HG03432 (cell line): Measurements from ENCODE around the gene AOAH.
A peak's percentile ranks its signal among the peaks of the same experiment; 100 is the strongest.
"Not testable (repeated sequence)": the region's sequence is repeated elsewhere in the genome, so short reads cannot be mapped to it uniquely, and the experiment has no call there.

Source experiments
- ATAC-seq: cut with Tn5 transposase; IDR thresholded peaks from one replicate; pipeline ENCODE4 v1.9.1; 2021; ENCODE audit warnings: mild to moderate bottlenecking, moderate library complexity; ENCODE audit not compliant: unreplicated experiment

Gene AOAH

GRCh38 chr7:36739351-36739750, 15.1 kb upstream of the AOAH start:
- ATAC-seq = no peak

GRCh38 chr7:36736899-36737211, 12.6 kb upstream of the AOAH start:
- no peak for ATAC-seq

- peak; percentile 96 for ATAC-seq
Measured at GRCh38 chr7:36736090-36736898, 12.0 kb upstream of the AOAH start.

GRCh38 chr7:36735172-36735571, 10.9 kb upstream of the AOAH start:
- no peak for ATAC-seq

GRCh38 chr7:36734731-36735130, 10.4 kb upstream of the AOAH start:
- ATAC-seq = no peak

- no peak for ATAC-seq
Measured at GRCh38 chr7:36733411-36733810, 9.1 kb upstream of the AOAH start.

GRCh38 chr7:36732806-36733205, 8.5 kb upstream of the AOAH start:
- ATAC-seq = no peak

GRCh38 chr7:36730046-36730445, 5.8 kb upstream of the AOAH start:
- no peak for ATAC-seq

- ATAC-seq = no peak
Measured at GRCh38 chr7:36728143-36728542, 3.8 kb upstream of the AOAH start.

- ATAC-seq = no peak
Measured at GRCh38 chr7:36726806-36727503, 2.7 kb upstream of the AOAH start.

- no peak for ATAC-seq
Measured at GRCh38 chr7:36726311-36726710, 2.0 kb upstream of the AOAH start.

GRCh38 chr7:36724996-36725395, 702 bp upstream of the AOAH start:
- ATAC-seq = no peak

GRCh38 chr7:36723291-36723690, 1.0 kb downstream of the AOAH start:
- no peak for ATAC-seq

GRCh38 chr7:36719083-36719632, 5.1 kb downstream of the AOAH start:
- ATAC-seq = no peak

GRCh38 chr7:36717586-36717985, 6.7 kb downstream of the AOAH start:
- no peak for ATAC-seq

- ATAC-seq = not testable (repeated sequence)
Measured at GRCh38 chr7:36716802-36717201, 7.5 kb downstream of the AOAH start.

- ATAC-seq = no peak
Measured at GRCh38 chr7:36712015-36712414, 12.3 kb downstream of the AOAH start.

- ATAC-seq = no peak
Measured at GRCh38 chr7:36711256-36711655, 13.0 kb downstream of the AOAH start.

GRCh38 chr7:36710186-36710791, 14.0 kb downstream of the AOAH start:
- ATAC-seq = no peak

- ATAC-seq = no peak
Measured at GRCh38 chr7:36708767-36709166, 15.5 kb downstream of the AOAH start.

- ATAC-seq = no peak
Measured at GRCh38 chr7:36707898-36708297, 16.4 kb downstream of the AOAH start.

- ATAC-seq = no peak
Measured at GRCh38 chr7:36707465-36707864, 16.8 kb downstream of the AOAH start.
